ENCODE measurements around the gene CMC1.

DNA sequence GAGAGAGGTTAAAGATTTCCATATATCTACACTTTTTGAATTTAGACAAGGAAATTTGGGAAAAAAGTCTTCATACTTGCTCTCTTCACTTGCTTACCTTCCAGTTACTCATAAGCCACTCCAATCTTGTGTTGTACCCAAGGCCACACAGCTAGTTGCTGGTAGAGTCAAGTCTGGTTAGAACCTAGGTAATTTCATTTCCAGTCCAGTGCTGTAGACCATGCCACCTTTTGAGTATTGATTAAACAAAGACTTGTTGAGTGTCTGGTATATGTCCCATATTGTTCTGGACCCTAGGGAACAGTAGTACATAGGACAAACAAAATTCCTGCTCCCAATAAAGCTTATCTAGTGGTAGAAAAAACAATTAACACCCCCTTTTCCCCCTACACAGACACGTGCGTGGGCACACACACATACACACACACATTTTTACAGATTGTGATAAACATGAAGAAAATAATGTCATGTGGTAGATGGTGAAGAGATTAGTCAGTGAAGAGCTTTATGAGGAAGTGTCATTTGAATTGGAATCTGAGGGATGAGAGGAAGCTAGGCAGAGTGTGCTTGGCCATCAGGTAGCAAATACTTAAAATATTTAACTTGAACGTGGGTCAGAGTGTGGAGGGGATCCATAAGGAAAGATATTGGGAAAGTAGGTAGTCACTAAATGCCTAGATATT, 2.1 kb downstream of the CMC1 start:
- TF ChIP-seq, protein P1, sequence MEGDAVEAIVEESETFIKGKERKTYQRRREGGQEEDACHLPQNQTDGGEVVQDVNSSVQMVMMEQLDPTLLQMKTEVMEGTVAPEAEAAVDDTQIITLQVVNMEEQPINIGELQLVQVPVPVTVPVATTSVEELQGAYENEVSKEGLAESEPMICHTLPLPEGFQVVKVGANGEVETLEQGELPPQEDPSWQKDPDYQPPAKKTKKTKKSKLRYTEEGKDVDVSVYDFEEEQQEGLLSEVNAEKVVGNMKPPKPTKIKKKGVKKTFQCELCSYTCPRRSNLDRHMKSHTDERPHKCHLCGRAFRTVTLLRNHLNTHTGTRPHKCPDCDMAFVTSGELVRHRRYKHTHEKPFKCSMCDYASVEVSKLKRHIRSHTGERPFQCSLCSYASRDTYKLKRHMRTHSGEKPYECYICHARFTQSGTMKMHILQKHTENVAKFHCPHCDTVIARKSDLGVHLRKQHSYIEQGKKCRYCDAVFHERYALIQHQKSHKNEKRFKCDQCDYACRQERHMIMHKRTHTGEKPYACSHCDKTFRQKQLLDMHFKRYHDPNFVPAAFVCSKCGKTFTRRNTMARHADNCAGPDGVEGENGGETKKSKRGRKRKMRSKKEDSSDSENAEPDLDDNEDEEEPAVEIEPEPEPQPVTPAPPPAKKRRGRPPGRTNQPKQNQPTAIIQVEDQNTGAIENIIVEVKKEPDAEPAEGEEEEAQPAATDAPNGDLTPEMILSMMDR (IDR thresholded peaks at IDR 0.05) = no peak
- TF ChIP-seq POLR2A (IDR thresholded peaks at IDR 0.05) (no peak), POLR2AphosphoS5 (IDR thresholded peaks at IDR 0.05; ENCODE audit: insufficient read depth in 1 of 2, low read depth in 1 of 2) (no peak)

Data from vagina (tissue), 2 donors.